ENCODE data around the gene CELF4. TPM values are rescaled to one million over a fixed set of nuclear protein-coding genes. Genes with fewer than 3 reads are reported as not detected.

CELF4 gene
- total RNA-seq, 3 donors from 2014 or later (not counting 1 experiment from before 2014, with no cell fraction given): not detected

DNA sequence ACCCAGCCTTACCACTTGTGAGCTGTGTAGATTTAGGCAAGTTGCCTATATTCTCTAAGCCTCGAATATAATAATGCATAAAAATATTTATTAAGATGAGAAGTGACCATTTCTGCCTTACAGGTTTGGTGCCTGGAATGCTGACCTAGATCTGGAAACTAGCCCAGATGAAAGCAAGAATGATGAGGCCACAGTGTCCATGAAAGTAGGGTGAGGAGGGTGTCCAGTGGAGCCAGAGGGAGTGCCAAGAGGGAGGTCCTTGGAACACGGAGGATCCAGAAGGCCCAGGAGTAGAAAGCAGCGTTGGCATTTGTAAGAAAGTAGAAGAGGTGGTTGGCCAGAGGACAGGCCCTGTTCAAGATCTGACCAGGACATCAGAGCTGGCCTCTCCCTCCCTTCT is 334.3 kb downstream of the CELF4 start:
- no peak overlapping the region for H3K27ac ChIP-seq (ENCODE audit: low read length)
- Mint-ChIP-seq H3K4me3 (no peak overlapping the region), H3K9me3 (peaks cover 2 to 7% of the 10 kb centered on the region in 2 donors), H3K4me1 (no peaks in the 10 kb centered on the region), H3K36me3 (no peaks in the 10 kb centered on the region), H3K27me3 (ENCODE audit: low read depth in 2 of 2) (no peaks in the 10 kb centered on the region), H3K27ac (no peak overlapping the region)
- H3K4me1 ChIP-seq (ENCODE audit: control insufficient read depth, insufficient read depth, low read length): no peaks in the 10 kb centered on the region
- WGBS (ENCODE audit: insufficient coverage): 93% methylated on average over 2 of the region's 3 CpGs
- H3K9me3 ChIP-seq (ENCODE audit: control insufficient read depth, insufficient read depth, low read length): no peaks in the 10 kb centered on the region
- H3K27me3 ChIP-seq (ENCODE audit: control insufficient read depth, insufficient read depth, low read length): no peaks in the 10 kb centered on the region
- ATAC-seq (no peak), DNase-seq (no peak)
- H3K4me3 ChIP-seq (ENCODE audit: low read length): no peak overlapping the region
- TF ChIP-seq, protein P1, sequence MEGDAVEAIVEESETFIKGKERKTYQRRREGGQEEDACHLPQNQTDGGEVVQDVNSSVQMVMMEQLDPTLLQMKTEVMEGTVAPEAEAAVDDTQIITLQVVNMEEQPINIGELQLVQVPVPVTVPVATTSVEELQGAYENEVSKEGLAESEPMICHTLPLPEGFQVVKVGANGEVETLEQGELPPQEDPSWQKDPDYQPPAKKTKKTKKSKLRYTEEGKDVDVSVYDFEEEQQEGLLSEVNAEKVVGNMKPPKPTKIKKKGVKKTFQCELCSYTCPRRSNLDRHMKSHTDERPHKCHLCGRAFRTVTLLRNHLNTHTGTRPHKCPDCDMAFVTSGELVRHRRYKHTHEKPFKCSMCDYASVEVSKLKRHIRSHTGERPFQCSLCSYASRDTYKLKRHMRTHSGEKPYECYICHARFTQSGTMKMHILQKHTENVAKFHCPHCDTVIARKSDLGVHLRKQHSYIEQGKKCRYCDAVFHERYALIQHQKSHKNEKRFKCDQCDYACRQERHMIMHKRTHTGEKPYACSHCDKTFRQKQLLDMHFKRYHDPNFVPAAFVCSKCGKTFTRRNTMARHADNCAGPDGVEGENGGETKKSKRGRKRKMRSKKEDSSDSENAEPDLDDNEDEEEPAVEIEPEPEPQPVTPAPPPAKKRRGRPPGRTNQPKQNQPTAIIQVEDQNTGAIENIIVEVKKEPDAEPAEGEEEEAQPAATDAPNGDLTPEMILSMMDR (IDR thresholded peaks at IDR 0.05): no peak
- intact Hi-C loops (cut with micrococcal nuclease): no loop called here
- no peaks in the 10 kb centered on the region for H3K36me3 ChIP-seq (ENCODE audit: control insufficient read depth, insufficient read depth, low read length)

DNA sequence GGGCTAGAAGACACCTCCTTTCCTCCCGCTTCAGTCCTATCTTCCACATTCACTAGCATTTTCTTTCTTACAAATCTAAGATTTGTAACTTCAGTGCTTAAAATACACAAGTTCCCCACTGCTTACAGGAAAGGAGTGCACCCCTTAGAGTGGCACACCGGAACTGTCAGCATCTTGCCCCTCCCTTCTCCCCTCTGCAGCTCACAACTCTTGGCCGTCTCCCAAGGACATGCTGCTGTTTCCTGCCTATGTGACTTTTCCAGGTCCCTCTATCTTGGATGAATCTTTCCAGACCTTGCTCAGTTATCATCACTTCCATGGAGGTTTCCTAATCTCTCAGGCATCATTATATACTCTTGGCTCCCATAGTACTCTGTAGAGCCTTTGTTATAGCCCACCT is 334.8 kb downstream of the CELF4 start:
- no peak overlapping the region for H3K4me3 Mint-ChIP-seq
- TF ChIP-seq, protein P1 (IDR thresholded peaks at IDR 0.05): no peak
- Histone ChIP-seq H3K9me3 (ENCODE audit: control insufficient read depth, insufficient read depth, low read length) (no peaks in the 10 kb centered on the region), H3K4me3 (ENCODE audit: low read length) (no peak overlapping the region), H3K27me3 (ENCODE audit: control insufficient read depth, insufficient read depth, low read length) (no peaks in the 10 kb centered on the region), H3K27ac (ENCODE audit: low read length) (no peak overlapping the region), H3K4me1 (ENCODE audit: control insufficient read depth, insufficient read depth, low read length) (no peaks in the 10 kb centered on the region), H3K36me3 (ENCODE audit: control insufficient read depth, insufficient read depth, low read length) (no peaks in the 10 kb centered on the region)
- H3K27ac Mint-ChIP-seq: no peak overlapping the region
- no peak for DNase-seq
- H3K4me1 Mint-ChIP-seq: no peaks in the 10 kb centered on the region
- ATAC-seq: no peak
- 62% methylated on average over 3 of the region's 3 CpGs for WGBS (ENCODE audit: insufficient coverage)
- no peaks in the 10 kb centered on the region for H3K36me3 Mint-ChIP-seq
- intact Hi-C loops (cut with micrococcal nuclease): no loop called here
- peaks cover 2 to 7% of the 10 kb centered on the region in 2 donors for H3K9me3 Mint-ChIP-seq
- no peaks in the 10 kb centered on the region for H3K27me3 Mint-ChIP-seq (ENCODE audit: low read depth in 2 of 2)

DNA sequence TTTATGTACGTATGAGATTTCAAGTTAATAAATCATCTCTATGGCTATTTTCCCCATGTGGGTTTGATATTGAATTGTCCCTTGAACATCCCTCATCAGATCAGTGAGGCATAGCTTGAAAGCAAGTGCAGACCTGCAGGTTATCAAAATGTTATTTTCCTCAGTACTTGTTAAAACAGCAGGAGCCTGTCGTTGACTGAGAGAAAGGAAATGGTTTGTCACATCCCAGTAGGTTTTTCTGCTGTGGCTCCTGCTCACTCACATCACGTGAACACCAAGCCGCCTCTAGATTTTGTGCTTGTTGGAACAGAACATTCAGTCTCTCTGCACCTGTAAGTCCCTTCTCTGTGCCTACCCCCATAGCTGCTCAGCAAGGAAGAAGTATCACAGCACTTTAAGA is 340.3 kb downstream of the CELF4 start:
- H3K36me3 ChIP-seq (ENCODE audit: control insufficient read depth, insufficient read depth, low read length): no peaks in the 10 kb centered on the region
- no peak overlapping the region for H3K4me3 Mint-ChIP-seq
- H3K36me3 Mint-ChIP-seq: no peaks in the 10 kb centered on the region
- H3K9me3 Mint-ChIP-seq: peaks cover 2 to 10% of the 10 kb centered on the region in 2 donors
- no peak overlapping the region for H3K27ac ChIP-seq (ENCODE audit: low read length)
- ATAC-seq (no peak), DNase-seq (no peak)
- TF ChIP-seq, protein P1 (IDR thresholded peaks at IDR 0.05): no peak
- H3K27me3 ChIP-seq (ENCODE audit: control insufficient read depth, insufficient read depth, low read length): no peaks in the 10 kb centered on the region
- no peaks in the 10 kb centered on the region for H3K4me1 Mint-ChIP-seq
- no peak overlapping the region for H3K4me3 ChIP-seq (ENCODE audit: low read length)
- no peak overlapping the region for H3K27ac Mint-ChIP-seq
- no peaks in the 10 kb centered on the region for H3K4me1 ChIP-seq (ENCODE audit: control insufficient read depth, insufficient read depth, low read length)
- no peaks in the 10 kb centered on the region for H3K9me3 ChIP-seq (ENCODE audit: control insufficient read depth, insufficient read depth, low read length)
- 82% methylated on average over 3 of the region's 4 CpGs for WGBS (ENCODE audit: insufficient coverage)
- H3K27me3 Mint-ChIP-seq (ENCODE audit: low read depth in 2 of 2): no peaks in the 10 kb centered on the region
- intact Hi-C loops (cut with micrococcal nuclease): no loop called here

DNA sequence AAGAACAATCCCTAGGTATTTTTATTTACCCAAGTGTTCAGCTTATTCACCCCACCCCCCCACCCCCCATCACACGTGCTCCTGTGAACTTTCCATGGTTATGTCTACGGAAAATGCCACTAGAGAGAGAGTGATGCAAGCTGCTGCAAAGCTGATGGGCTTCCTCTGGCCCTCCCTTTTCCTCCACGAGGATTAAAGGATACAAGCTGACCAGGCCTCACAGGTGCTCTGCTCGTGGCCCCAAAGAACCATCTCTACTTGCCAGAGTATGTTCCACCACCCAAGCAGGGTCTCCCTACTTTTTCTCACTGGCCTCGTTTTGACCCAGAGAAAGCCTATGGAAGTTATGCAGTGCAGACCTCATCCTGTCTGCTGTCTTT is 342.6 kb downstream of the CELF4 start:
- H3K4me3 Mint-ChIP-seq: no peak overlapping the region
- TF ChIP-seq, protein P1 (IDR thresholded peaks at IDR 0.05): no peak
- H3K27me3 ChIP-seq (ENCODE audit: control insufficient read depth, insufficient read depth, low read length): no peaks in the 10 kb centered on the region
- DNase-seq: no peak
- H3K27ac Mint-ChIP-seq: no peak overlapping the region
- peaks cover 0 to 7% of the 10 kb centered on the region in 2 donors for H3K9me3 Mint-ChIP-seq
- ATAC-seq: no peak
- intact Hi-C loops (cut with micrococcal nuclease): no loop called here
- H3K4me3 ChIP-seq (ENCODE audit: low read length): no peak overlapping the region
- no peaks in the 10 kb centered on the region for H3K4me1 ChIP-seq (ENCODE audit: control insufficient read depth, insufficient read depth, low read length)
- H3K36me3 ChIP-seq (ENCODE audit: control insufficient read depth, insufficient read depth, low read length): no peaks in the 10 kb centered on the region
- no peaks in the 10 kb centered on the region for H3K36me3 Mint-ChIP-seq
- no peaks in the 10 kb centered on the region for H3K27me3 Mint-ChIP-seq (ENCODE audit: low read depth in 2 of 2)
- H3K27ac ChIP-seq (ENCODE audit: low read length): no peak overlapping the region
- WGBS (ENCODE audit: insufficient coverage): 69% methylated on average over 4 of the region's 5 CpGs
- no peaks in the 10 kb centered on the region for H3K9me3 ChIP-seq (ENCODE audit: control insufficient read depth, insufficient read depth, low read length)
- H3K4me1 Mint-ChIP-seq: no peaks in the 10 kb centered on the region
